Loucy (cell line): Measurements from ENCODE around the gene ACSF2.
"Not testable (repeated sequence)": the region's sequence is repeated elsewhere in the genome, so short reads cannot be mapped to it uniquely, and the experiment has no call there.

Experiments
- H2AFZ ChIP-seq: fragments of 200-600 bp; sonication (generic); 2 replicates; pipeline ENCODE4 v1.6.0; 2016; ENCODE audit warnings: antibody characterized with exemption, mild to moderate bottlenecking, low read length, moderate library complexity
- H3F3A ChIP-seq: fragments of 200-600 bp; 2 replicates; pipeline ENCODE4 v1.6.0; 2016; ENCODE audit warnings: antibody characterized with exemption, low read depth, mild to moderate bottlenecking
- H3K27me3 ChIP-seq: fragments of 200-600 bp; sonication (generic); 2 replicates; pipeline ENCODE4 v1.6.1; 2014; ENCODE audit warnings: low read length, mild to moderate bottlenecking; ENCODE audit not compliant: insufficient read depth, poor library complexity, severe bottlenecking
- H3K36me3 ChIP-seq: fragments of 200-600 bp; sonication (generic); 2 replicates; pipeline ENCODE4 v1.6.1; 2016; ENCODE audit warnings: low read length; ENCODE audit not compliant: insufficient read depth
- H3K4me1 ChIP-seq: fragments of 200-600 bp; sonication (generic); 2 replicates; pipeline ENCODE4 v1.5.1; 2014; ENCODE audit warnings: low read length, mild to moderate bottlenecking; ENCODE audit not compliant: insufficient read depth, poor library complexity, severe bottlenecking
- H3K4me2 ChIP-seq: fragments of 200-600 bp; sonication (generic); 2 replicates; pipeline ENCODE4 v1.6.0; 2014; ENCODE audit warnings: antibody characterized with exemption, low read length, low read depth, mild to moderate bottlenecking; ENCODE audit not compliant: poor library complexity, severe bottlenecking
- H3K4me3 ChIP-seq: fragments of 200-600 bp; sonication (generic); 2 replicates; pipeline ENCODE4 v1.5.1; 2014; ENCODE audit warnings: low read length, mild to moderate bottlenecking, mixed read lengths; ENCODE audit not compliant: poor library complexity, severe bottlenecking
- H3K79me2 ChIP-seq: fragments of 200-600 bp; sonication (generic); 2 replicates; pipeline ENCODE4 v1.6.1; 2014; ENCODE audit warnings: low read length; ENCODE audit not compliant: insufficient read depth
- H3K9ac ChIP-seq: fragments of 200-600 bp; sonication (generic); 2 replicates; pipeline ENCODE4 v1.6.0; 2014; ENCODE audit warnings: mild to moderate bottlenecking, low read depth, low read length, moderate library complexity; ENCODE audit not compliant: poor library complexity, severe bottlenecking
- H3K9me2 ChIP-seq: fragments of 200-600 bp; sonication (generic); replicated peaks from 2 replicates; pipeline ENCODE4 v1.6.1; 2016; ENCODE audit warnings: low read depth, low read length, mixed read lengths
- H3K9me3 ChIP-seq: fragments of 200-600 bp; sonication (generic); 2 replicates; pipeline ENCODE4 v1.6.1; 2014; ENCODE audit warnings: mild to moderate bottlenecking, antibody characterized with exemption, low read length, low read depth; ENCODE audit not compliant: insufficient read depth
- H4K20me1 ChIP-seq: fragments of 200-600 bp; sonication (generic); 2 replicates; pipeline ENCODE4 v1.6.0; 2014; ENCODE audit warnings: antibody characterized with exemption, low read length, mild to moderate bottlenecking; ENCODE audit not compliant: insufficient read depth, poor library complexity, severe bottlenecking
- CTCF ChIP-seq: fragments of 200-600 bp; sonication (generic); conservative IDR thresholded peaks from 2 replicates; pipeline ENCODE4 v1.5.1; 2014; ENCODE audit warnings: mild to moderate bottlenecking, antibody characterized with exemption, low read length
- EZH2phosphoT487 ChIP-seq: fragments of 200-600 bp; IDR thresholded peaks from 2 replicates; pipeline ENCODE4 v1.6.1; 2018; ENCODE audit warnings: antibody characterized with exemption, mild to moderate bottlenecking, moderate library complexity, borderline replicate concordance

ACSF2 gene

DNA sequence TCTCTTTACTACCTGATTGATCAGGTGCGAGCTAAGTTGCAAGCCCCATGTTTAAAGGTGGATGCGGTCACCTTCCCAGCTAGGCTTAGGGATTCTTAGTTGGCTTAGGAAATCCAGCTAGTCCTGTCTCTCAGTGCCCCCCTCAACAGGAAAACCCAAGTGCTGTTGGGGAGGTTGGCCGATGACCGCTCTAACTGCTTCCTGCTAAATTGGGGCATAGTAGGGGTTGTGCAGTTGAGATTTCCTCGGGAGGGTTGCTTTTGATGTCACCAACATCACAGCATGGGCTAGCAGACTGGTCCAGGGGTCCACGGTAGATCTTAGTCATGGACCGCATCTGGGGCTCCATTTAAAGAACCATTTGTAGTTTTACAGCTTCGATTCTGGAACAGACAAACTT lies 26.4 kb upstream of the ACSF2 start:
- H3K4me3 ChIP-seq, H3K9ac ChIP-seq, H3F3A ChIP-seq, H3K9me3 ChIP-seq, H2AFZ ChIP-seq, H3K27me3 ChIP-seq, H3K36me3 ChIP-seq, H3K9me2 ChIP-seq, H3K4me2 ChIP-seq: not testable (repeated sequence)
- Histone ChIP-seq H3K4me1 (peaks cover 25% of the 10 kb centered on the region), H3K79me2 (peaks cover 28% of the 10 kb centered on the region), H4K20me1 (peaks cover 27% of the 10 kb centered on the region)

DNA sequence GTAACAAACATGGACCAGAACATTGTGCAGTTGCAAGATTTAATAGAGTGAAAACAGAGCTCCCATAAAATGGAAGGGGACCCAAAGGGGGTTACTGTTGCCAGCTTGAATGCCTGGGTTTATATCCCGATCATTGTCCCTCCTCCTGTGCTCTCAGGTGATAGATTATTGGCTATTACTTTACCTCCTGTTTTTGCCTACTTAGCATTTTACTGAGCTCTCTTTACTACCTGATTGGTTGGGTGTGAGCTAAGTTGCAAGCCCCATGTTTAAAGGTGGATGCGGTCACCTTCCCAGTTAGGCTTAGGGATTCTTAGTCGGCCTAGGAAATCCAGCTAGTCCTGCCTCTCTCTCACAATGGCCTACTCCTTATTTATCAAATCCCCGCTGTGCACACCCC lies 20.7 kb upstream of the ACSF2 start:
- not testable (repeated sequence) for H3K9ac ChIP-seq, H2AFZ ChIP-seq, H4K20me1 ChIP-seq, H3K9me3 ChIP-seq, H3K27me3 ChIP-seq, H3K36me3 ChIP-seq, H3K4me2 ChIP-seq, H3F3A ChIP-seq, H3K4me3 ChIP-seq, H3K4me1 ChIP-seq, H3K79me2 ChIP-seq, H3K9me2 ChIP-seq

GRCh38 chr17:50406578-50406977 lies 19.4 kb upstream of the ACSF2 start:
- no peaks in the 10 kb centered on the region for H3K4me1 ChIP-seq
- H3K79me2 ChIP-seq: no peaks in the 10 kb centered on the region
- no peaks in the 10 kb centered on the region for H3K27me3 ChIP-seq
- no peak overlapping the region for H3K4me3 ChIP-seq
- no peaks in the 10 kb centered on the region for H3K9me2 ChIP-seq
- no peaks in the 10 kb centered on the region for H4K20me1 ChIP-seq
- H2AFZ ChIP-seq: no peak overlapping the region
- no peak overlapping the region for H3K4me2 ChIP-seq
- no peak for TF ChIP-seq EZH2phosphoT487
- no peak for TF ChIP-seq CTCF
- H3F3A ChIP-seq: no peaks in the 10 kb centered on the region
- no peaks in the 10 kb centered on the region for H3K9me3 ChIP-seq
- no peak overlapping the region for H3K9ac ChIP-seq
- no peaks in the 10 kb centered on the region for H3K36me3 ChIP-seq

- TF ChIP-seq EZH2phosphoT487 (no peak), CTCF (no peak)
- Histone ChIP-seq H3K36me3 (no peaks in the 10 kb centered on the region), H3K79me2 (no peaks in the 10 kb centered on the region), H3K4me3 (no peak overlapping the region), H3K9ac (no peak overlapping the region), H3K27me3 (no peaks in the 10 kb centered on the region), H3F3A (no peaks in the 10 kb centered on the region), H3K9me2 (no peaks in the 10 kb centered on the region), H4K20me1 (no peaks in the 10 kb centered on the region), H3K4me1 (no peaks in the 10 kb centered on the region), H2AFZ (no peak overlapping the region), H3K4me2 (no peak overlapping the region), H3K9me3 (no peaks in the 10 kb centered on the region)
Measured at GRCh38 chr17:50407921-50408320, 18.1 kb upstream of the ACSF2 start.
